GM19099 (cell line): ENCODE measurements around the gene RAB3C.

Experiments used
- POLR2A ChIP-seq: IDR thresholded peaks from 3 replicates; pipeline ENCODE4 v1.6.1; 2011; ENCODE audit warnings: low read depth; ENCODE audit not compliant: insufficient read length; ENCODE audit errors: extremely low read depth

RAB3C gene

GRCh38 chr5:58825441-58825840 is 242.6 kb downstream of the RAB3C start:
- no peak for TF ChIP-seq POLR2A

DNA sequence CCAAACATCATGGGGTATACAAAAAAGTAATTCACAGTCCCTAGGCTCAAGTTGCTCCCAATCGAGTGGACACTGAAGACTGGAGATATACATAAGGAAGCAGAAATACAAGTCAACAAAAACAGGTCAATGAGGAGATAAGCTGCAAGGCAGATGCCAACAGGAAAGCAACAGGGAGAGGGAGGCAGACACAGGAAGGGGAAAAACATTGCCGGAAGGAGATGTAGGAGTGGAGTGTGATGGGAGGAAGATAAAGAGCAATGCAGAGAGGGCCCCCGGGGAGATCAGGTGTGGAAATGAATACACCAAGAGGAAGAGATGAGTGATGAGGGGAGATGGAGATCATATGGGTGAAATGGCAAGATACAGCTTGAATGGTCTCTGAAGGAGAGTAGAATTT is 243.0 kb downstream of the RAB3C start:
- no peak for TF ChIP-seq POLR2A

DNA sequence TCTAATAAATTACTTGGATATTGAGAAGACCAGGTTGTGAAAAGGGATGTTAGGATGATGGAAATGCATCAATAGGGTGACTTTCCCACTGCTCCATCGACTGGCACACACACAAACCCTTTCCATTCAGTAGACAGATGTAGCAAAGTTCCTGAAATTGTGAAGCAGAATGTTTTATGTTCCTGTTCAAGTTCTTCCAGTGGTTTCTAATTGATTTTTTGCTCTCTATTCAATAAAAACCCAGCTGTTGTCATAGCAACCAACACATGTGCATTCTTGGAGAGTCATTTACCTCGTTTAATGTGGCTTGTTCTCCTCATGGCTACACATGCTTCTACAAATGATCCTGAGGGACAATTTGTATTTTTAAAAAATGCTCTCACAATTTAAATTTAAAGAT is 244.6 kb downstream of the RAB3C start:
- TF ChIP-seq POLR2A = no peak

- TF ChIP-seq POLR2A = no peak
Observed at GRCh38 chr5:58828258-58828657, 245.4 kb downstream of the RAB3C start.

DNA sequence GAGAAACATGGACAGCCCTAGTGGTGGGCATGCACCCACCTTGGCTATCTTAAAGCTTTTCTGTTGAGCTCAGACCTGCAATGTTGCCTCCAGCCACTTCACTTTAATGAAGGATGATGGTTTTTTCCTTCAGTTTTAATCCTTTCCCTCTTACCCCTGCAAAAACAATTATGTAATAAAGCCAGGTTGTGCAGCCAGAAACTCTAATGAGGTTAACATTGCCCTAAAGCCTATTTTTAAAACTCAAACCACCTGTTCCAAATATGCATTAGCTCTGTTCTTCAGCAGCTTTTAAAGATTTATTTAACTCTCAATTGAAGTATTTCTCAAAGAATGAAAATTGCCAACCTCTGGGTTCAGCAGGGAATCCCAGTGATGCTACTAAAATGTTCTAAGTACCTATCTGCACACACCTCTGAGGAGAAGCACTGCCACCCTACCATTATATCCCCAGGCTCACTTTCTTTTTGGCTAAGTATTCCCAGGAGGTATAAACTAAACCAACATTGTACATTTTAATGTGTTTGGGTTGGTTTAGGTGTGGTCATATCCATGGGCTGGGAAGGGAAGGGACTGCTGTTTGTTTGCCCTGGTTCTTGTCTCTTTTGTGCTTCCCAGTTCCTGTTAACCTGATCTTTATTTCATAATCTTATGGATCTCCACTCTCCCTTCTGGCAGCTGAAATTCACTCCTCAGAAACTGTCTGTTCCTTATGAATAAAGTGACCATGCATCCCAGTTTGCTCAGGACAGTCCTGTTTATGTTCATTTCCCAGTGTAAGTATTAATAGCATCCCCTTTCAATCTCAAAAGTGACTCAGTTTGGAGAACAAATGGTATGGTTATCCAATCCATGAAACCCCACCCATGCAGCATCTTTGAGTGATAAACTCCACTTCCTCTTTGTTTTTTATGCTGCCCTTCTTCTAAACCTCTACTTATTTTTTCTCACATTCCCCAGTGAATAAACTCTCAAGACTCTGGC is 251.7 kb downstream of the RAB3C start:
- TF ChIP-seq POLR2A = no peak

DNA sequence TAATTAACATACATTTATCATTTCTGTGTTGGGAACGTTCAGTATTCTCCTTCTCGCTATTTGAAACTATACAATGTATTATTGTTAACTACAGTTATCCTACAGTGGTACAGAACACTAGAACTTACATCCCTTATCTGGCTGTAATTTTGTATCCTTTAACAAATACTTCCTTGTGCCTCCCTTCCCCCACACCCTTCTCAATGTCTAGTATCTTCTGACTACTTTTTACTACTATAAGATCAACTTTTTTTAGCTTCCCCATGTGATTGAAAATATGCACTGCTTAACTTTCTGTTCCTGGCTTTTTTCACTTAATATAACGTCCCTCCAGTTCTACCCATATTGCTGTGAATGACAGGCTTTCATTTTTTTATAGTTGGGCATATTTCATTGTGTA is 253.5 kb downstream of the RAB3C start:
- no peak for TF ChIP-seq POLR2A

DNA sequence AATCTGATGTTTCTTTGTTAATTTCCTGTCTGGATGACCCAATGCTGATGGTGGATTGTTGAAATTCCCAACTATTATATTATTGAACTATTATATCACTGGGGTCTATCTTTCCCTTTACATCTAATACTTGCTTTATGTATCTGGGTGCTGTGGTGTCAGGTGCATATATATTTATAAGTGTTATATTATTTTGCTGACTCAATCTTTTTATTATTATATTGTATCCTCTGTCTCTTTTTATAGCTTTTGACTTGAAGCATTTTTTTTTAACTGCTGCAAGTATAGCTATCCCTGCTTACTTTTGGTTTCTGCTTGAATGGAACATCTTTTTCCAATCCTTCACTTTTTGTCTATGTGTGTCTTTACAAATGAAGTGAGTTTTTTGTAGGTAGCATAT is 255.9 kb downstream of the RAB3C start:
- no peak for TF ChIP-seq POLR2A

GRCh38 chr5:58842852-58843251 is 260.0 kb downstream of the RAB3C start:
- TF ChIP-seq POLR2A = no peak

GRCh38 chr5:58844395-58844794 is 261.5 kb downstream of the RAB3C start:
- no peak for TF ChIP-seq POLR2A

DNA sequence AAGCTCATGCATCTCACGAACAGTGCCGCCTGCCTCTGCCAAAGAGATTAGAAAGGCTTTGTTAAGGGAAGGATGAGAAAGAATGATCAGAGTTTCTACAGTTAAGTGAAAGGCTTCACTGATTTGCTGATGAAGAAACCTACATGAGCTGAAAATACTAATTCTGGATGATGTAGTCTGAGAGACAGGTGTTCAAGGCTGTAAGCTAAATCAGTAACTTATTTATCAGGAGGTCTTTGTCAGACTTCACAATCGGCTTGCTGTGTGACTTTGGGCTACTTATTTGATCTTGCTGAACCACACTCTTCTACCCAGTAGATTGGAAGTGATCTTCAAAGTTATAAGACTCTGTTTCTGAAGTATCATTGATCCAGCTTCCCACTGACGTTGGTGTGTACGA is 264.2 kb downstream of the RAB3C start:
- no peak for TF ChIP-seq POLR2A

DNA sequence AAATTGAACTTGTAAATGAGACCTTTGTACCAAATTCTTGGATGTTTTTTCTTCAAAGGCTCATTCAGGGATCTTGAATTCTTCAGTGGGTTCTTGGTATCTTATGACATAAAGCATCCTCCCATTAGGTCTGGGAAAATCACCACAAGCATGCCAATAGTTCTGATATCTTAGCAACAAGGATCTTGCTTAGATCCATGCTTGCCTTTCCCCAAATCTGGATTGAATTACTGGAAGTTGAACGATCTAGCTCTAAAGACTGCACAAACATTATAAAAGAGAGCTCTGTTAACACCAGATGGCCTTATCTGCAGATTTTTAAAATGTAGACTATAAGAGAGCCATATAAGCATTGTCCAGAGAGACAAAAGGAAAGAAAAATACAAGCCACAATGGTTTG is 266.3 kb downstream of the RAB3C start:
- TF ChIP-seq POLR2A = no peak

- no peak for TF ChIP-seq POLR2A
Observed at GRCh38 chr5:58849921-58850667, 267.2 kb downstream of the RAB3C start.

GRCh38 chr5:58851153-58851552 is 268.3 kb downstream of the RAB3C start:
- no peak for TF ChIP-seq POLR2A

DNA sequence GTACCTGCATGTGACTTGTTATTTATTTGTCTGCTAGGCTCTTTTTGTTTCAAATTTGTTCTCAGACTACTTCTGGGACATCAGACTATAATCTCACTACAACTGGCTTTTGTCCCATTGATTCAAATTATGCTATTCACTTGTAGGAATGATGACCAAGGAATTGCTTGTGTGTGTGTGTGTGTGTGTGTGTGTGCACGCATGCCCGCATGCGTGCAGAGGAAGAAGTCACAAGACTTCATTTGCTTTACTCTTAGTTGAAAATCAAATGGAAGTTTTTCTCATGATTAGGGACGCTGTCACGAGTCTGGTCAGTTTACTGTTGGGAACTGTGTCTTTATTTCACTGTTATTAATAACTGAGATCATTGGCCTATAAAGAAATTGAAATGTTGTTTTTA is 268.7 kb downstream of the RAB3C start:
- TF ChIP-seq POLR2A = no peak

DNA sequence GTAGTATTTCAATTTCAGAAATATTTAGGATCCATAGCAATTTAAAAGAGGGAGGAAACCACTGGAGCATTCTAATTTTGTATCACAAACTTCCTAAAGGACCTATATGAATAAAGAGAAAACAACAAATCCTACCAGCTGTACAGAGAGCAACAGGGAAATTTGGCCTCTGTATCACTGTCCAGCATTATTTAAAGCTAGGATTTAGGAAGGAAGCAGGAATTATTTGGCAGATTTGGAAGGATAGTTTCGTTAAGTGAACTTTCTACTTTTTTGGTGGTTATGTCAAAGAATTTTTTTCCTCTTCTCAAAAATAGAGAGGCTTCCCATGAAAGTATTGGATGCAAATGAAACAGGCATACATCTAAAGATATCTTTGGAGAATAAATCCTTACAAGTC is 269.7 kb downstream of the RAB3C start:
- no peak for TF ChIP-seq POLR2A

DNA sequence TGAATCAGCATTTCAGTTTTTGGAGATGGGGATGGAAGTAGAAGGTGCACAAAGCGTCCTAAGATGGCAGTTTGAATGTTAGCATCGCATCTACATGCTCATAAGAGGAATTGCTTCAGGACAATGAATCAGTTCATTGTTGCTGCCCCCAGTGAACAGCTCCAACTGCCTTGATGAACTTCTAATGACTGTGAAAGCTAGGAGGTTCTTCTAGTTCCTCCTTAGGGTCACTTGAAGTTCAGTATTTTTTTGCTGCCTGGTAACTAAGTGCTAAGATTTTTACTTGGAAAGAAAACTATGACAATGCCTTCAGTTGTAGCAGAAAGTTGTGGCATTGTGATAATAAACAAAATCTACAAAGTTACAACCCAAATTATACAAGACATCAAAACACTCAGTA is 271.6 kb downstream of the RAB3C start:
- no peak for TF ChIP-seq POLR2A

- TF ChIP-seq POLR2A = no peak
Observed at GRCh38 chr5:58855851-58856739, 273.2 kb downstream of the RAB3C start.
